ENCODE measurements around the gene HTATSF1. TPM values are rescaled to one million over a fixed set of nuclear protein-coding genes. Genes with fewer than 3 reads are reported as not detected.

Gene HTATSF1
- total RNA-seq, 1 donor from 2014 or later: 41.7 TPM

- no peak for DNase-seq (ENCODE audit: low spot score in 2 of 2, unreplicated experiment in 2 of 2)
- peaks cover 8% of the 10 kb centered on the region for H3K9me3 Mint-ChIP-seq
- no peaks in the 10 kb centered on the region for H3K36me3 Mint-ChIP-seq
- H3K27me3 Mint-ChIP-seq (ENCODE audit: low read depth): no peaks in the 10 kb centered on the region
- no peak overlapping the region for H3K27ac Mint-ChIP-seq
- no peak overlapping the region for H3K4me3 Mint-ChIP-seq
- TF ChIP-seq CTCF (IDR thresholded peaks at IDR 0.05; ENCODE audit: unreplicated experiment): no peak
- no peaks in the 10 kb centered on the region for H3K4me1 Mint-ChIP-seq
Measured at GRCh38 chrX:136453771-136454170, 43.6 kb upstream of the HTATSF1 start.

DNA sequence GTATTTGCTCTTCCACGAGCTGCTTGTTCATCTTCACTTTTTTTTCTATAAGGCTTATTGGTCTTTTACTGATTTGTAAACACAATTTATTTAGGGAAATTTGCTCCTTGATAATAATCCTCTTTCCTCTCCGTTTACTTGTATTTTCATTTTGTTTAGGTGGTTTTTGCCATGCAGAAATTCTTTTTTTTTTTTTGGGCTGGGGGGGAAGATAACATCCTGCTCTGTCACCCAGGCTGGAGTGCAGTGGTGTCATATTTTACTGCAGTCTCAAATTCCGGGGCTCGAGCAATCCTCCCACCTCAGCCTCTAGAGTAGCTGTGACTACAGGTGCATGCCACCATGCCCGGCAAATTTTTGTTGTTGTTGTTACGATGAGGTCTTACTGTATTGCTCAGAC lies 41.3 kb upstream of the HTATSF1 start:
- DNase-seq (ENCODE audit: low spot score in 2 of 2, unreplicated experiment in 2 of 2): no peak
- no peak overlapping the region for H3K4me3 Mint-ChIP-seq
- TF ChIP-seq CTCF (IDR thresholded peaks at IDR 0.05; ENCODE audit: unreplicated experiment): no peak
- no peaks in the 10 kb centered on the region for H3K27me3 Mint-ChIP-seq (ENCODE audit: low read depth)
- peaks cover 10% of the 10 kb centered on the region for H3K9me3 Mint-ChIP-seq
- no peaks in the 10 kb centered on the region for H3K36me3 Mint-ChIP-seq
- no peaks in the 10 kb centered on the region for H3K4me1 Mint-ChIP-seq
- H3K27ac Mint-ChIP-seq: no peak overlapping the region

- Mint-ChIP-seq H3K27me3 (ENCODE audit: low read depth) (peaks cover 3% of the 10 kb centered on the region), H3K36me3 (no peaks in the 10 kb centered on the region), H3K9me3 (peaks cover 9% of the 10 kb centered on the region), H3K4me3 (no peak overlapping the region), H3K27ac (no peak overlapping the region), H3K4me1 (no peaks in the 10 kb centered on the region)
- no peak for DNase-seq (ENCODE audit: low spot score in 2 of 2, unreplicated experiment in 2 of 2)
- no peak for TF ChIP-seq CTCF (IDR thresholded peaks at IDR 0.05; ENCODE audit: unreplicated experiment)
Measured at GRCh38 chrX:136457303-136457917, 40.0 kb upstream of the HTATSF1 start.

GRCh38 chrX:136464589-136464988 lies 32.8 kb upstream of the HTATSF1 start:
- Mint-ChIP-seq H3K27me3 (ENCODE audit: low read depth) (peaks cover 10% of the 10 kb centered on the region), H3K27ac (no peak overlapping the region), H3K4me3 (no peak overlapping the region), H3K4me1 (no peaks in the 10 kb centered on the region), H3K36me3 (no peaks in the 10 kb centered on the region), H3K9me3 (peaks cover 16% of the 10 kb centered on the region)
- no peak for TF ChIP-seq CTCF (IDR thresholded peaks at IDR 0.05; ENCODE audit: unreplicated experiment)
- no peak for DNase-seq (ENCODE audit: low spot score in 2 of 2, unreplicated experiment in 2 of 2)

DNA sequence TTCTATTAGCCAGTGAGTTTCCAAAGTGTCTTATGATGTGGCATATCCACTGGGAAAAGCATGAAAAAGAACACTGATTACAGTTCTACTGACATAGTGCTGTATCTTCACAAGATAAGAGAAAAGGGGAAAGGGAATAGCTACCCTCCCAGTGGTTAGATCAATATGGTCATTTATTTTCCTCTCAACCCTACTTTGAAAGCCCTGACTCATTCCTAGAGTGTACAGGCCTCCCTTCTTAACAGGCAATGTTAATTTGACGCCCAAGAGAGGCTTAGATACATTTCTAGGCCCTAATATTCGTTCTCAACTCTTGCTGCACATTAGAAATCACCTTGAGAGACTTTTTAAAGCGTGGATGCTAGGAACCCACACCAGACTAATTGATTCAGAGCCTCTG lies 30.1 kb upstream of the HTATSF1 start:
- TF ChIP-seq CTCF (IDR thresholded peaks at IDR 0.05; ENCODE audit: unreplicated experiment): no peak
- no peak overlapping the region for H3K4me3 Mint-ChIP-seq
- DNase-seq (ENCODE audit: low spot score in 2 of 2, unreplicated experiment in 2 of 2): no peak
- H3K27ac Mint-ChIP-seq: no peak overlapping the region
- peaks cover 17% of the 10 kb centered on the region for H3K9me3 Mint-ChIP-seq
- no peaks in the 10 kb centered on the region for H3K4me1 Mint-ChIP-seq
- H3K36me3 Mint-ChIP-seq: no peaks in the 10 kb centered on the region
- peaks cover 7% of the 10 kb centered on the region for H3K27me3 Mint-ChIP-seq (ENCODE audit: low read depth)

Measured in mesothelial cell of epicardium (in vitro differentiated cells).